DMS153 treated with DMSO at 0.1 percent for 48 hours (cell line): ENCODE data around the gene ADGRA1.

ENCODE experiments used
- DNase-seq: peaks from one replicate; lab custom pipeline; 2025; ENCODE audit not compliant: unreplicated experiment; lab: John Stamatoyannopoulos, UW

ADGRA1 gene

DNA sequence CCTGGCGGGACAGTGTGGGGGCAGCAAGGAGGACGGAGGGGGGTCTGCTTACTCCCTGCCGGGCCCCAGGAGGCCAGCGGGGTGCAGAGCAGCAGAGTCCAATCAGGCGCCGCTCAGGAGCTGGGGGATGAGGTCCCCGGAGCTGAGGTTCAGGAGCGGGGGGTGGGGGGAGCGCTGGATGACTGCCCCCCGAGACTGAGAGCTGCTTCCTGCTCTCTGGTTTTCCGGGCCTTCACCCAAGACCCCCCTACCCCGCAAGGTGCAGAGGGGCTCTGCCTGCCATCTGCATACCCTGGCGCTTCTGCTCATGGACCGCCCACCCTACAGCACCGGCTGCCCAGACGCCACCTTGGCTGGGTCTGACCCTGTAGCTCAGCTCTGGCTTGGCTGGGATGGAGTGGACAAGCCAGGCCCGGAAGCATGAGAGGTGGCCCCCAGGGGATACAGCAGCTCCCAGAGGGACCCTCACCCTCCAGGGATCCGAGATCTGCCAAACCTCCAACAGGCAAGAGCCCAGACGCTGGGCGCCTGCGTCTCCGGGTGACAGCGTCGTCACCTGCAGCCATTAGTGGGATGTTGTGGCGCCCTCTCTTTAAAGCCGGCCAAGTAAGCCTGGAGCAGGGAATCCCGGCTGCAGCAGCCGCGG lies 73.2 kb downstream of the ADGRA1 start:
- no peak for DNase-seq

- DNase-seq, result no peak
These were observed 73.9 kb downstream of the ADGRA1 start for GRCh38 chr10:133161486-133162109.

DNA sequence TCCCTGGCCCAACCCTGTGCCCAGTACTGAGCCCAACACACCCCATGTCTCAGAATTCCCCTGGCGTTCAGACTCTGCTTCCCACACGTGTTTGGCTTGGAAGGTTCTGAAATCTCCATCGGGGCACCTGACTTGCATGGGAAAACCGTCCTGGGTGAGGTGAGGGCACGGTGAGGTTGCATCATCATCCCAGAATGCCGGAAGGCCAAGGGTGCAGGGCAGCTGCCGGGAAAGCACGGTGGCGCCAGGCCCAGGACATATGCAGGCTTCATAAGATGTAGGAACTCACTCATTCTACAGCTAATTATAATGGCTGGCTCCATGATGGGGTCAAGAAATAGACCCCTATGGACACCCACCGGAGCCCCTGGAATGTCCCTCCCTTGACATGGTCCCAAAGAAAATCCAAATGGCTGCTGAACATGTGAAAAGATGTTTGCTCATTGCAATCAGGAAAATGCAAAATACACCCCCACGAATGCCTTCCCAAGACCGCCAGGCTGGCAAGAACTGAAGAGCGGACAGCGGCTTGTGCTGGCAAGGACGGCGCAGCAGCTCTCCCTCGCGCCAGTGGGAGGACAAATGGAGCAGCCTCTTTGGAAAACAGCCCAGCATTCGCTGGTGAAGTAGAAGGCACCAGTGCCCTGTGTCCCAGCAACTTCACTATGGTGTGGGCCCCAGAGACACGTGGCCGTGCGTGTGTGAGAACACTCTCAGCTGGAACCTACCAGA lies 74.6 kb downstream of the ADGRA1 start:
- DNase-seq, result no peak

DNA sequence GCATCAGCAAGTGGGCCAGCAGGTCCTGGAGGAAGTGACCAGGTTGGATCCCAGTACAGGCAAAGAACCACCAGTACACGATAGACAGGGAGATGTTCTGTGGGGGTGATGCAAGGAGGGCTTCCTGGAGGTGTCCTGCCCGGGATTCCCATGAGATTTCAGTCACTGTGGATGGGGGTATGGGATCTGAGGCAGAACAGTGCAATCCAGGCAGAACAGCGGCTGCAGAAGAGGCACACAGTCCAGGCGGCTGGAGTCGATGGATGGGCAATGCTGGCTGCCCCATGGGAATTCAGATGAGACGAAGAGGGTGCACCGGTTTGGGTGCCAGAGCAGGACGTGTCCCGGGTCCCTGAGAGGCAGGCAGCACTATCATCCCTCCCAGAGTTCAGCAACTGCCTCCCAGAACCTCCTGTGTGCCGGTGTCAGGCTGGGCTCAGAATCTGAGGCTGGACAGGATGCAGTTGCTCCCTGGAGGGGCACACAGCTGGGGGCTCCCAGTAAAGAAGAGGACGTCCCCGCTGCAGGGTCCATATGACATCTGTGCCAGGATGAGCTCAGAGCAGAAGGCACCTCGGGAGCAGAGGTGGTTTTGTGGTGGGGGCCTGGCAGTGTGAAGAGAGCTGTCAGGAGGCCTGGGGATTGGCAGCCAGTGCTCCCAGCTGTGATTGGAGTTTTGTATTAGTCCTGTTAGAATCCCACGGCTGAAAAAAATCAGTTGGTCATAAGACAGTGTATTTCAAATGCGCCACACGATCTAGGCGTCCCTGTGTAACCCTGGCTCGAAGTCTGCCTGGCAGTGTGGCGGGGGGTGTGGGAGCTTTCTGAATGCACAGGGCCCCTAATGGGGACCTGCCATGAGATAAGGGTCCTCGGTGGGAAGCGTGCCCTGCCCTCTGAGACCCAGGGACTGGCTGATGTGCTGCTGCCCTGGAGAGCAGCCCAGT lies 75.5 kb downstream of the ADGRA1 start:
- no peak for DNase-seq

DNA sequence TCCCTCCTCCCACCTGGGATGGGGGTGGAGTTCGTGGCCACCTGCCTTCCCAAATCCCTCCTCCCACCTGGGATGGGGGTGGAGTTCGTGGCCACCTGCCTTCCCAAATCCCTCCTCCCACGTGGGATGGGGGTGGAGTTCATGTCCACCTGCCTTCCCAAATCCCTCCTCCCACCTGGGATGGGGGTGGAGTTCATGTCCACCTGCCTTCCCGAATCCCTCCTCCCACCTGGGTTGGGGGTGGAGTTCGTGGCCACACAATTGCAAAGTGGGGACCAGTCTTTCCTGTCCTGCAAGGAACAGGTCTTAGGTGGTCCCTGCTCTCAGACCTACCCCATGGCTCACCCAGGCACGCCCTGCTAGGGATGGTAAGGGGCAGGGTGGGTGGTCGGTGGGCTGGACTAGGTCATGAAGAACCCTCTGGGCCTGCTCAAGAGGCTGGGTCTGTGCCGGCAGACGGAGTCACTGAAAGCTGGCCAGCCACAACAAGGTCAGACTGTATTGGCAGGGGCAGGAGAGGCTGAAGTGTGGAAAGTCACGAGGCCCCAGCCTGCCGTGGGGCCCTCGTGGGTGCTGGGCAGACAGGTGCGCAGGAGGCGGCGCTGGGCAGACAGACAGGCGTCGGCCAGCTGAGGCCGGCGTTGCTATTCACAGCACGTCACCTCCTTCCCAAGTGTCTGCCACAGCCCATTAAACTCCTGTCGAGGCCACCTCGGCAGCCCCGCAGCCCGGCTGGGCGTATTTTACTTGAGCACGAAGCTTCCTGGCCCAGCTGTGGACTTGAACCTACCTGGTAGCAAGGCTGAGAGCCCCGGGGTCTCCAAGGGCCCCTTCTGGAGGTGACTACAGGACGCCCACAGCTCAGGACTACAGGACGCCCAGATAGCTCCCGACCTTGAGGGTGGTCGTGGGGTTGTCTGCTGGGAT lies 76.4 kb downstream of the ADGRA1 start:
- DNase-seq, result peak; percentile 8

GRCh38 chr10:133164816-133165555 lies 77.3 kb downstream of the ADGRA1 start:
- DNase-seq, result no peak

DNA sequence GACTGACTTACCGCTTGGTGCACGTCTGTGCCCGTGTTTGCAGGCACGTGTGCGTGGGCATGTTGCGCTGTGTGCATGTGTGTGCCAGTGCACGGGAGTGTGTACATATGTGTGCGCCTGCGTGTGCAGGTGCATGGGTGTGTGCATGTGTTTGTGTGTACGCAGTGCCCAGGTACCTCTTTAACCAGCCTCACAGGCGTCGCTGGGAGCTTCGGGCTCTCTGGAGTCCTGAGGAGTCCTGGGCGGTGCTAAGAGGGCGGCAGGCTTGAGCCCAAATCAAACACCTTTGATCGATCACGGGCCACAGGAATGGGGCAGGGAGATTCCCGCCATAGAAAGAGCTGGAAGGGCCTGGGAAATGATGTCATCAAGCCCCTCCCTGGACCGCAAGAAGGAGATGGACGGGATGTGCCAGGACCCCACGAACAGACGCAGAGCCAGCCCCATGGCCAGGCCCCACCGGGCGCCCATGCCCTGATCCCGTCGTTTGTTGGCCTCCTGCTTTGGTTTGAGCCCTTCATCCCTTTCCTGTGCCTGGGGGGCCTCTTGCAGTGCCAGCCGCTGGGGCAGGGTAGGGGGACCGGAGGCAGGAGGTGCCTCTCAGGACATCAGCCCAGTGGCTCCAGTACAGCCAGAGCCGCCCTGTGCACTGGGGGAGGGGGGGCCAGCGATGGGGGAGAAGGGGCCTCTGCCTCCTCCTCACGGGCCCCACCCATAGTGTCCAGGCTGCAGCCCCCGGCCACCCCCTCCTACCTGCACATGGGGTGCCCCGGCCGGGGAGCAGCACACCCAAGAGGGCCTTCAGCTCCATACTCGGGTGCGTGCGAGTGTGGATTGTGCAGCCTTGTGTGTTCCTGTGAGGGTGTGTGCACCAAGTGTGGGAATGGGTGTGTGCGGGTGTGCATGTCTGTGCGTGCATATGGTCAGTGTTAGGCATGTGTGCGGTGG lies 78.1 kb downstream of the ADGRA1 start:
- no peak for DNase-seq

GRCh38 chr10:133166504-133166827 lies 78.7 kb downstream of the ADGRA1 start:
- no peak for DNase-seq

DNA sequence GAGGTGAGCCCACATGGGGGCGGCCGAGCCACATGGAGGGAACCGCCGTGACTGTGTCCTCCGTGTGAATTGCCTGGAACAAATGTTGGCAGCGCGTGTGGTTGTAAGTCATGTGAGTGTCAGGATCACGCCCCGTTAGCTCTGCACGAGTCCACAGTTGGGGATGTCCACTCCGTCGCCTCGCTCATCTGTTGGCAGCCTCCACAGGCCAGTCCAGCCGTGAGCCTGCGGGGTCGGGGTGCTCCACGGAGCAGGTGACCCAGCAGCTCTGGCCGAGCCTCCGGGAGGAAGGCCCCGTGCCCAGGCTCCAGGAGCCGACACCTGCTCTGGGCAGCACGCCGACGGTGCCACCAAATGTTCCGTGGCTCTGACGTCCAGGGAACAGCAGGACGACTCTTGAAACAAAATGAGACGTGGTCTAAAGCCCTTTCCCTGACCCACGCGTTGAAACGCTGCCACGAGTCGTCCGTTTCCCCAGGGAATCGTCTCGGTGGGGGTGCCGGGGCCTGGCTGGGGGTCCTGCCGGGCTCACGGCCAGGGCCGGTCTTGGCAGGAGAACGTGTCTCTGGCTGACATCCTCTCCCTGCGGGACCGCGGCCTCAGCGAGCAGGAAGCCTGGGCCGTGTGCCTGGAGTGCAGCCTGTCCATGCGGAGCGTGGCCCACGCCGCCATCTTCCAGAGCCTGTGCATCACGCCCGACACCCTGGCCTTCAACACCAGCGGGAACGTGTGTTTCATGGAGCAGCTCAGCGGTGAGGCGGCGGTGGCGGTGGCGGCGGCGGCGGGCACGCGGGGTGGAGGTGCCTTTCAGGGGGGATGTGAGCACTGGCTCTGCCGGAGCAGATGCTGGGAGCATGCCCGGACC lies 79.3 kb downstream of the ADGRA1 start:
- DNase-seq, result no peak

- no peak for DNase-seq
These were observed 80.2 kb downstream of the ADGRA1 start for GRCh38 chr10:133167693-133168616.

DNA sequence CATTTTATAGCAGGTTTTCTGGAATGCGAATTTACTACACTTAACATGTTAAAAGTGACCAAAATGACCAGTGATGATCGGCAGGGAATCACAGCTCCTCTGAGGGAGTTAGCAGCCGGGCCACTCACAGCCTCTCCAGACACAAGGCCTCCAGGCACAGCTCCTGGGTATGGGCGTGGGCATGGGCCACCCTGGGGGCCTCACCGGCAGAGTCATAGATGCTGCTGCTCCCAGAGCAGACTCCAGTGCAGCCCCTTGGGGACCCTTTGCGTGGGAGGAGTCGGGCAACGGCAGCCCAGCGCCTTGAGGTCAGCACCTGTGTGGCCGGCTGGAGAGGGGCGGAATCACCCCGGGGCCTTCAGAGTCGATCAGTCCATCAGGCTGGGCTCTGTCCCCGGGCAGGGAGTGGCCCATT lies 80.9 kb downstream of the ADGRA1 start:
- DNase-seq, result no peak

DNA sequence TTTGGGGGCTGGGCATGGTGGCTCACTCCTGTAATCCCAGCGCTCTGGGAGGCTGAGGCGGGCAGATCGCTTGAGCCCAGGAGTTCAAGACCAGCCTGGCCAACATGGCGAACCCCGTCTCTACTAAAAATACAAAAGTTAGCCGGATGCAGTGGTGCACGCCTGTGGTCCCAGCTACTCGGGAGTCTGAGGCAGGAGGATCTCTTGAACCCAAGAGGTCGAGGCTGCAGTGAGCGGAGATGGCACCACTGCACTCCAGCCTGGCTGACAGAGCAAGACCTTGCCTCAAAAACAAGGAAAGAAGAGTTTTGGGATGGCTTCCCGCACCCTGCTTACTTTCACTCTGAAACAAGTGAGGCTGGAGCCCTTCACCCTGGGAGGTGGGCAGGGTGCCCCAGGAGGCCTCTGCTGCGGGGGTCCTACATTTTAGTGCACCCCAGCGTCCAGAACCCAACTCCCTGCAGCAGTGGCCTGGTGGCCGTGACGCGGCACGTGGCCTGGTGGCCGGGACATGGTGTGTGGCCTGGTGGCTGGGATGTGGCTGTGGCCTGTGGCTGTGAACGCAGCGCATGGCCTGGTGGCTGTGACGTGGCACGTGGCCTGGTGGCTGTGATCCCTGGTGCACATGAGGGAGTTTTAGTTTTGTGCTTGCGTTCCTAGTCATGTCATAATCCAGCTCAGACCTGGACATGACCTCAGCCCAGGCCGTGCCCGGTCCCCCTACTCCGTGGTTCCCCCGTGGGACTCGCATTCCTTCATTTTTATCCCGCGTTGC lies 81.6 kb downstream of the ADGRA1 start:
- DNase-seq, result no peak

GRCh38 chr10:133170092-133170491 lies 82.4 kb downstream of the ADGRA1 start:
- DNase-seq, result no peak

DNA sequence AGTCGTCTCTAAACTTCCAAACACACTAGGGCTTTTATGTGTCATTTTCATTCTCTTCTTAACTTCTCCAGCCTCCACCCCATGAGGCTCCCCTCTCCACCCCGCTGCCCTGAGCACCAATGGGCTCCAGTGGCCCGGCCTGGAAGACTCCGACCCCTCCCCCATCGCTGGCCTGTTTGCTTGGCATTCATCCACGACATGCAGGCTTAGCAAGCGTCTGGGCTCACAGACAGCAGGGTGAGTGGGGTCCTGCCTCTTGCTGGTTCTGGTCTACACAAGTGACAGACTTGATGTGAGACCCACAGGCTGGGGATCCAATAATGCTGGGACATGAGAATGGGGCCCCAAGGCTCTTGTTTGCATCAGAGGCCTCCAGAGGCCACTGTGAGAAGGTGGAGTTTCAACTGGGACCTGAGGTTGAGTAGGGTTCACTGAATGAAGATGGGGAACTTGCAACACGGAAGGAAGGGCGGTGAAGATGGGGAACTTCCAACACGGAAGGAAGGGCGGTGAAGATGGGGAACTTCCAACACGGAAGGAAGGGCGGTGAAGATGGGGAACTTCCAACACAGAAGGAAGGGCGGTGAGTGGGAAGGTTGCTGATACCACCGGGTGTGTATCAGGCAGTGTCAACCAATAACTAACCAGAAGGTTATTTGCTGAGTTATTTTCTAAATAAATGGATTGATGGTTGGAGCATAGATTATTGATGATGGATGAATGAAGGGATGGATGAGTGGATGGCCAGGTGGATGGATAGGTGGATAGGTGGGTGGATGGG lies 86.3 kb downstream of the ADGRA1 start:
- no peak for DNase-seq

GRCh38 chr10:133174689-133175263 lies 87.1 kb downstream of the ADGRA1 start:
- DNase-seq, result no peak
